ENCODE measurements around the gene SPSB2. TPM values are rescaled to one million over a fixed set of nuclear protein-coding genes. Genes with fewer than 3 reads are reported as not detected.
A peak's percentile ranks its signal among the peaks of the same experiment; 100 is the strongest.

The SPSB2 gene
- total and polyA plus RNA-seq, 2 experiments from 2014 or later: 8.2 to 13.1 TPM

DNA sequence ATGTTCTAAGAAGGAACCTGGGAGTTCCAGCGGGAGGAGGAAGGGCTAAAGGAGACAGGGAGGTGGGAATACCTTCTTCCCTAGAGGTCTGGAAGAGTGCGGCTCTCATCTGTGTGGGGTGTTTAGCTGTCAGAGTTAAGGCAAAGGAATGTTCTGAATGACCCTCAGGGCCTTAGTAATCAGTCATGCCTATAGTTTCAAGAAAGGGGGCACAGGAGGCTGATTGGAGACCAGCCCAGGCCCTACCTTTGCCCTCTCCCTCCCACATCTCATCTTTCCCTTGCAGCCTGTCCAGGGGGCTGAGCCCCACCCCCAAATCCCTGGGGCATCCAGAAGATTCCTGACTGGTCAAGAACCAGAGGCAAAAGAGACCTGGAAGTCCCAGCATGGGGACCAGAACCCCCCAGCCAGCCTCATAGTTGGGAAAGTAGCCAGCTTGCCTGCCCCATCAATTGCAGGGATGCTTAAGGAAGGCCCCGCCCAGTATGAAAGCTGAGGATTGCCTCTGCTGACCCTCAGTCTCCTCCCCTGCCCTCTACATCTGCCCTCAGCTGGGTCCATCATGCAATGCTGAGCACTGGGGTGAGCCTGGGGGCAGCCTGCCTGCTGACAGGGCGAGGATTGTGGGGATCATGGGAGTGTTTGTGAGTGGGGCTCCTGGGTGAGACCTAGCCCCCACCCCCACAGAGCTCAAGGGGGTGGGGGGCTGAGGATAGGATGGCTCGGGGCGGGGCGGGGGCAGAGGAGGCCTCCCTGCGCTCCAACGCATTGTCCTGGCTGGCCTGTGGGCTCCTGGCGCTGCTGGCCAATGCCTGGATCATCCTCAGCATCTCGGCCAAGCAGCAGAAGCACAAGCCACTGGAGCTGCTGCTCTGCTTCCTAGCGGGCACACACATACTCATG, 49.7 kb downstream of the SPSB2 start:
- H3K9me2 ChIP-seq (ENCODE audit: insufficient read depth): no peaks in the 10 kb centered on the region
- no peak for TF ChIP-seq POLR2AphosphoS5 (IDR thresholded peaks at IDR 0.05; ENCODE audit: low read depth)
- no peak for TF ChIP-seq CREB1 (CRISPR knock-in tag; IDR thresholded peaks at IDR 0.05; ENCODE audit: low read depth)
- TF ChIP-seq NANOG (IDR thresholded peaks at IDR 0.05; ENCODE audit: borderline replicate concordance): no peak
- TF ChIP-seq ZNF331 (CRISPR knock-in tag; IDR thresholded peaks at IDR 0.05; ENCODE audit: low read depth): no peak
- TF ChIP-seq STAT1 (IDR thresholded peaks at IDR 0.05; ENCODE audit: unreplicated experiment): no peak
- no peak for TF ChIP-seq EZH2phosphoT487 (IDR thresholded peaks at IDR 0.05; ENCODE audit: unreplicated experiment)
- TF ChIP-seq, protein P1, sequence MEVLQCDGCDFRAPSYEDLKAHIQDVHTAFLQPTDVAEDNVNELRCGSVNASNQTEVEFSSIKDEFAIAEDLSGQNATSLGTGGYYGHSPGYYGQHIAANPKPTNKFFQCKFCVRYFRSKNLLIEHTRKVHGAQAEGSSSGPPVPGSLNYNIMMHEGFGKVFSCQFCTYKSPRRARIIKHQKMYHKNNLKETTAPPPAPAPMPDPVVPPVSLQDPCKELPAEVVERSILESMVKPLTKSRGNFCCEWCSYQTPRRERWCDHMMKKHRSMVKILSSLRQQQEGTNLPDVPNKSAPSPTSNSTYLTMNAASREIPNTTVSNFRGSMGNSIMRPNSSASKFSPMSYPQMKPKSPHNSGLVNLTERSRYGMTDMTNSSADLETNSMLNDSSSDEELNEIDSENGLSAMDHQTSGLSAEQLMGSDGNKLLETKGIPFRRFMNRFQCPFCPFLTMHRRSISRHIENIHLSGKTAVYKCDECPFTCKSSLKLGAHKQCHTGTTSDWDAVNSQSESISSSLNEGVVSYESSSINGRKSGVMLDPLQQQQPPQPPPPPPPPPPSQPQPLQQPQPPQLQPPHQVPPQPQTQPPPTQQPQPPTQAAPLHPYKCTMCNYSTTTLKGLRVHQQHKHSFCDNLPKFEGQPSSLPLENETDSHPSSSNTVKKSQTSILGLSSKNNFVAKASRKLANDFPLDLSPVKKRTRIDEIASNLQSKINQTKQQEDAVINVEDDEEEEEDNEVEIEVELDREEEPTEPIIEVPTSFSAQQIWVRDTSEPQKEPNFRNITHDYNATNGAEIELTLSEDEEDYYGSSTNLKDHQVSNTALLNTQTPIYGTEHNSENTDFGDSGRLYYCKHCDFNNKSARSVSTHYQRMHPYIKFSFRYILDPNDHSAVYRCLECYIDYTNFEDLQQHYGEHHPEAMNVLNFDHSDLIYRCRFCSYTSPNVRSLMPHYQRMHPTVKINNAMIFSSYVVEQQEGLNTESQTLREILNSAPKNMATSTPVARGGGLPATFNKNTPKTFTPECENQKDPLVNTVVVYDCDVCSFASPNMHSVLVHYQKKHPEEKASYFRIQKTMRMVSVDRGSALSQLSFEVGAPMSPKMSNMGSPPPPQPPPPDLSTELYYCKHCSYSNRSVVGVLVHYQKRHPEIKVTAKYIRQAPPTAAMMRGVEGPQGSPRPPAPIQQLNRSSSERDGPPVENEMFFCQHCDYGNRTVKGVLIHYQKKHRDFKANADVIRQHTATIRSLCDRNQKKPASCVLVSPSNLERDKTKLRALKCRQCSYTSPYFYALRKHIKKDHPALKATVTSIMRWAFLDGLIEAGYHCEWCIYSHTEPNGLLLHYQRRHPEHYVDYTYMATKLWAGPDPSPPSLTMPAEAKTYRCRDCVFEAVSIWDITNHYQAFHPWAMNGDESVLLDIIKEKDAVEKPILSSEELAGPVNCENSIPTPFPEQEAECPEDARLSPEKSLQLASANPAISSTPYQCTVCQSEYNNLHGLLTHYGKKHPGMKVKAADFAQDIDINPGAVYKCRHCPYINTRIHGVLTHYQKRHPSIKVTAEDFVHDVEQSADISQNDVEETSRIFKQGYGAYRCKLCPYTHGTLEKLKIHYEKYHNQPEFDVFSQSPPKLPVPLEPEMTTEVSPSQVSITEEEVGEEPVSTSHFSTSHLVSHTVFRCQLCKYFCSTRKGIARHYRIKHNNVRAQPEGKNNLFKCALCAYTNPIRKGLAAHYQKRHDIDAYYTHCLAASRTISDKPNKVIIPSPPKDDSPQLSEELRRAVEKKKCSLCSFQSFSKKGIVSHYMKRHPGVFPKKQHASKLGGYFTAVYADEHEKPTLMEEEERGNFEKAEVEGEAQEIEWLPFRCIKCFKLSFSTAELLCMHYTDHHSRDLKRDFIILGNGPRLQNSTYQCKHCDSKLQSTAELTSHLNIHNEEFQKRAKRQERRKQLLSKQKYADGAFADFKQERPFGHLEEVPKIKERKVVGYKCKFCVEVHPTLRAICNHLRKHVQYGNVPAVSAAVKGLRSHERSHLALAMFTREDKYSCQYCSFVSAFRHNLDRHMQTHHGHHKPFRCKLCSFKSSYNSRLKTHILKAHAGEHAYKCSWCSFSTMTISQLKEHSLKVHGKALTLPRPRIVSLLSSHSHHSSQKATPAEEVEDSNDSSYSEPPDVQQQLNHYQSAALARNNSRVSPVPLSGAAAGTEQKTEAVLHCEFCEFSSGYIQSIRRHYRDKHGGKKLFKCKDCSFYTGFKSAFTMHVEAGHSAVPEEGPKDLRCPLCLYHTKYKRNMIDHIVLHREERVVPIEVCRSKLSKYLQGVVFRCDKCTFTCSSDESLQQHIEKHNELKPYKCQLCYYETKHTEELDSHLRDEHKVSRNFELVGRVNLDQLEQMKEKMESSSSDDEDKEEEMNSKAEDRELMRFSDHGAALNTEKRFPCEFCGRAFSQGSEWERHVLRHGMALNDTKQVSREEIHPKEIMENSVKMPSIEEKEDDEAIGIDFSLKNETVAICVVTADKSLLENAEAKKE (CRISPR knock-in tag; IDR thresholded peaks at IDR 0.05): no peak
- no peak for TF ChIP-seq EZH2 (IDR thresholded peaks at IDR 0.05; ENCODE audit: low read depth, unreplicated experiment)
- TF ChIP-seq, protein P2, sequence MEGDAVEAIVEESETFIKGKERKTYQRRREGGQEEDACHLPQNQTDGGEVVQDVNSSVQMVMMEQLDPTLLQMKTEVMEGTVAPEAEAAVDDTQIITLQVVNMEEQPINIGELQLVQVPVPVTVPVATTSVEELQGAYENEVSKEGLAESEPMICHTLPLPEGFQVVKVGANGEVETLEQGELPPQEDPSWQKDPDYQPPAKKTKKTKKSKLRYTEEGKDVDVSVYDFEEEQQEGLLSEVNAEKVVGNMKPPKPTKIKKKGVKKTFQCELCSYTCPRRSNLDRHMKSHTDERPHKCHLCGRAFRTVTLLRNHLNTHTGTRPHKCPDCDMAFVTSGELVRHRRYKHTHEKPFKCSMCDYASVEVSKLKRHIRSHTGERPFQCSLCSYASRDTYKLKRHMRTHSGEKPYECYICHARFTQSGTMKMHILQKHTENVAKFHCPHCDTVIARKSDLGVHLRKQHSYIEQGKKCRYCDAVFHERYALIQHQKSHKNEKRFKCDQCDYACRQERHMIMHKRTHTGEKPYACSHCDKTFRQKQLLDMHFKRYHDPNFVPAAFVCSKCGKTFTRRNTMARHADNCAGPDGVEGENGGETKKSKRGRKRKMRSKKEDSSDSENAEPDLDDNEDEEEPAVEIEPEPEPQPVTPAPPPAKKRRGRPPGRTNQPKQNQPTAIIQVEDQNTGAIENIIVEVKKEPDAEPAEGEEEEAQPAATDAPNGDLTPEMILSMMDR (conservative IDR thresholded peaks at IDR 0.05; ENCODE audit: low read depth in 2 of 2): no peak
- TF ChIP-seq, protein P3, sequence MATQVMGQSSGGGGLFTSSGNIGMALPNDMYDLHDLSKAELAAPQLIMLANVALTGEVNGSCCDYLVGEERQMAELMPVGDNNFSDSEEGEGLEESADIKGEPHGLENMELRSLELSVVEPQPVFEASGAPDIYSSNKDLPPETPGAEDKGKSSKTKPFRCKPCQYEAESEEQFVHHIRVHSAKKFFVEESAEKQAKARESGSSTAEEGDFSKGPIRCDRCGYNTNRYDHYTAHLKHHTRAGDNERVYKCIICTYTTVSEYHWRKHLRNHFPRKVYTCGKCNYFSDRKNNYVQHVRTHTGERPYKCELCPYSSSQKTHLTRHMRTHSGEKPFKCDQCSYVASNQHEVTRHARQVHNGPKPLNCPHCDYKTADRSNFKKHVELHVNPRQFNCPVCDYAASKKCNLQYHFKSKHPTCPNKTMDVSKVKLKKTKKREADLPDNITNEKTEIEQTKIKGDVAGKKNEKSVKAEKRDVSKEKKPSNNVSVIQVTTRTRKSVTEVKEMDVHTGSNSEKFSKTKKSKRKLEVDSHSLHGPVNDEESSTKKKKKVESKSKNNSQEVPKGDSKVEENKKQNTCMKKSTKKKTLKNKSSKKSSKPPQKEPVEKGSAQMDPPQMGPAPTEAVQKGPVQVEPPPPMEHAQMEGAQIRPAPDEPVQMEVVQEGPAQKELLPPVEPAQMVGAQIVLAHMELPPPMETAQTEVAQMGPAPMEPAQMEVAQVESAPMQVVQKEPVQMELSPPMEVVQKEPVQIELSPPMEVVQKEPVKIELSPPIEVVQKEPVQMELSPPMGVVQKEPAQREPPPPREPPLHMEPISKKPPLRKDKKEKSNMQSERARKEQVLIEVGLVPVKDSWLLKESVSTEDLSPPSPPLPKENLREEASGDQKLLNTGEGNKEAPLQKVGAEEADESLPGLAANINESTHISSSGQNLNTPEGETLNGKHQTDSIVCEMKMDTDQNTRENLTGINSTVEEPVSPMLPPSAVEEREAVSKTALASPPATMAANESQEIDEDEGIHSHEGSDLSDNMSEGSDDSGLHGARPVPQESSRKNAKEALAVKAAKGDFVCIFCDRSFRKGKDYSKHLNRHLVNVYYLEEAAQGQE (IDR thresholded peaks at IDR 0.05; ENCODE audit: unreplicated experiment): no peak
- ATAC-seq: no peak
- H3K4me1 ChIP-seq (ENCODE audit: insufficient read depth): peaks cover 54% of the 10 kb centered on the region
- Mint-ChIP-seq H3K27ac (no peak overlapping the region), H3K27me3 (ENCODE audit: insufficient read depth, low read depth, poor library complexity) (peaks cover 40% of the 10 kb centered on the region), H3K36me3 (ENCODE audit: low read depth) (peaks cover 7% of the 10 kb centered on the region; the same call in 2 of the 3 replicates), H3K9me3 (no peaks in the 10 kb centered on the region), H3K4me3 (peak overlapping the region; percentile 81; the same call in 1 of the 3 replicates), H3K4me1 (peaks cover 72% of the 10 kb centered on the region)
- H3K4me3 ChIP-seq: peak overlapping the region; percentile 76; the same call in 1 of the 2 replicates
- H2AFZ ChIP-seq: no peak overlapping the region
- H3F3A ChIP-seq (replicated peaks; ENCODE audit: low read depth): peaks cover 21% of the 10 kb centered on the region
- H3K36me3 ChIP-seq (ENCODE audit: insufficient read depth): no peaks in the 10 kb centered on the region
- no peak for DNase-seq (ENCODE audit: low spot score)
- H4K20me1 ChIP-seq (replicated peaks; ENCODE audit: insufficient read depth): no peaks in the 10 kb centered on the region
- H3K4me2 ChIP-seq: peak overlapping the region; percentile 94
- no peak overlapping the region for H3K27ac ChIP-seq (ENCODE audit: low read depth)
- H3K79me2 ChIP-seq (replicated peaks; ENCODE audit: insufficient read depth): no peaks in the 10 kb centered on the region
- H3K27me3 ChIP-seq (ENCODE audit: insufficient read depth): peaks cover 57% of the 10 kb centered on the region

Data from GM23338 (cell line).